HG03439 (cell line): ENCODE results near the gene PRRT1.
"Not testable (repeated sequence)": the region's sequence is repeated elsewhere in the genome, so short reads cannot be mapped to it uniquely, and the experiment has no call there.

Experiments
- ATAC-seq: cut with Tn5 transposase; IDR thresholded peaks from one replicate; pipeline ENCODE4 v1.9.1; 2021; ENCODE audit warnings: mild to moderate bottlenecking, moderate library complexity; ENCODE audit not compliant: unreplicated experiment

Gene PRRT1

GRCh38 chr6:32188381-32189068 lies 36.8 kb upstream of the PRRT1 start:
- ATAC-seq: no peak

DNA sequence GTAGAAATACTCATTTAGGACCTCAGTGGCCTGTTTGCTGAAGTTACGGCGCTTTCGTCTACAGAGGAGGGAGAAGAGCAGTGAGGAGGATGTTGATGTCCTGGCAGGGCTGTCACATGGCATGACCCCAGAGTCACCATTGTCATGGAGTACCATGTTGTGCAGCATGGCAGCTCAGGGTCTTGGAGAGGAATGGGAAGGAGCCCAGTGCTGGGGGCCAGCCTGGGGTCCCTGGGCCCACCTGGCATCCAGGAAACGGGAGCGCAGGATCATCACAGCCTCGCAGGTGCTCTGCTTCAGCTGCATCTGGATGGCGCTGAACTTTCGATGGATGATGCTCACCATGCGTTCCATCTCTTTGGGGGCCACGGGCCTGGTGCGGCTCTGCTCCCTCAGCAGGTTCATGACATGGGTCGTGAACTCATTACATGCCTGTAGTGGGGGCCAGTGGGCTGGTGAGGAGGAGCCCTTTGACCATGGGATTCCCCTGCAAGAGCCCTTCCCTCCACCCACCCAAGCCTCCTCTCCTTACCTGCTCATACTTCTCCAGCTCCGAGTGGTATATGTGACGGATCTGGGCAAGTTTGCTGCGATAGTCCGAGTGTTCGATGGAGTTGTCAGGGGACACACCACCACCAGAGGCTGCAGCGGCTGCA lies 36.1 kb upstream of the PRRT1 start:
- not testable (repeated sequence) for ATAC-seq

DNA sequence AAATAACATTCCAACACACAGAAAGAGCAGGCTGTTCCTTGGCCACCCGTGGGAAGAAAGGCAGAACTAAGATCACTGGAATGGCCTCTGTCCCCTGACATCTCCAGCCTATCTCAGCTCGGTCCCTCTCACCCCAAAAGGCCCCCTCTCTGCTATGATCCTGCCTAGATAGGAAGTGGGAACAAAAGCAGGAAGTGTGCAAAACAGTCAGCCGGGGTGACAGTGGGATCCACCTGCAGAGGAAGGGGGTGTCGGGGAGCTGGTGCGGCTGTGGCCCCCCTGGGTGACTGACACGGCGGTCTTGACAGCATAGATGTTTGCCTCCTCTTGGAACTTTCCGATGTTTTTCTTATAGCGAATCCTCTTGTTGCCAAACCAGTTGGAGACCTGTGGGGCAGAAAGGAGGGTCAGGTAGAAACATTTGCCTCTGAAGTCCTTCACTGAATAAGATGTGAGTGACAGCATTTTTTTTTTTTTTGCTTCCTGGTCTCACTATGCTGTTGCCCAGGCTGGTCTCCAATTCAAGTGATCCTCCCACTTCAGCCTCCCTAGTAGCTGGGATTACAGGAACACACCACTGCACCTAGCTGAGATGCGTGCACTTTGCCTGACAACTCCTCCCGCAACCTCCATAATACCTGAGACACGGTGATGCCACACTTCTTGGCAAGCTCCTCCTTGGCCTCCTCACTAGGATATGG lies 35.4 kb upstream of the PRRT1 start:
- ATAC-seq: no peak

GRCh38 chr6:32186151-32186840 lies 34.6 kb upstream of the PRRT1 start:
- ATAC-seq: not testable (repeated sequence)

GRCh38 chr6:32185681-32186131 lies 34.0 kb upstream of the PRRT1 start:
- ATAC-seq: not testable (repeated sequence)

DNA sequence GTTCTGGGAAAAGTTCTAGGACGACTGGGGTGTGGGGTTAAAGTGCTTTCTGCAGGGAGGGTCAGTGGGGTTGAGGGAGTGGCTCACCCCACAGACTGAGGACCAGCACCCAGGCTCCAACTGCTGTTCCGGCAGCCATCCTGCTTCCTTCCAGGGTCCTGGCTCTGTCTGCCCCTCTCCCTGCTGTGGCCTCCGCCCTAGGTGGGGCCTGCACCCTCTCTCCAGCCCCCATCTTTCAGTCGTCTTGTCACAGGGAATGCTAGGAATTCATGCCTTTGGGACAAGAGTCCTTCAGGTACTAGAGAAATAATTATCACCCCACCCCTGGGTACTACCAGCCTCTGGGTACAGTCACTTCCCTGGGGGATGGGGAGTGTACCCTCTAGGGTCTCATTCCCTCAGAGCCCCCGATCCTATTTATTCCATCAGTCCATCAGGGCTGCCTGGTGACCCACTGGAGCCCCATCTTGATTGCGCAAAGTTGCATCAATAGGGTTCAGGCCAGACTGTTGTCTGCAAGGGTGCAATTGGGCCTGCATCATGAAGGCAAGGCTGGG lies 32.4 kb upstream of the PRRT1 start, which contains the start of gene AGER:
Gene AGER, minus strand, starts transcription at position 170 of the 557 bp plus-strand sequence. Its CDS starts 31 bp downstream, at position 139.
- no peak for ATAC-seq

DNA sequence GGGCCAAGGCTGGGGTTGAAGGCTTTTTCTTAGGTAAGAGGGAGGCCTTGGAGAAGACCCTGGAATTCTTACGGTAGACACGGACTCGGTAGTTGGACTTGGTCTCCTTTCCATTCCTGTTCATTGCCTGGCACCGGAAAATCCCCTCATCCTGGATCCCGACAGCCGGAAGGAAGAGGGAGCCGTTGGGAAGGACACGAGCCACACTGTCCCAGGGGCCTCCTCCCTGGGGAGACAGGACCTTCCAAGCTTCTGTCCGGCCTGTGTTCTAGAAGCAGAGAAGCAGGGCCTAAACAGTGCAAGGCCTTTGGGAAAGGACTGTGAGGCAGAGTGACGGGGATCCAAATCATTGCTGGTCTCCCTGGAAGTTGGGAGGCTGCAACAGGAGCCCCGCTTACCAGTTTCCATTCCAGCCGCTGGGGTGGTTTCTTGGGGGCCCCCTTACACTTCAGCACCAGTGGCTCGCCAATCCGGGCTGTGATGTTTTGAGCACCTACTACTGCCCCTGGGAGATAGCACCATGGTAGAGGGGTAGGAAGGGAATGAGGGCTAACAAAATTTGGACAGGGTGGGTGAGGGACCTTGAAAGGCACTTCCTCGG lies 31.8 kb upstream of the PRRT1 start:
- ATAC-seq: no peak

DNA sequence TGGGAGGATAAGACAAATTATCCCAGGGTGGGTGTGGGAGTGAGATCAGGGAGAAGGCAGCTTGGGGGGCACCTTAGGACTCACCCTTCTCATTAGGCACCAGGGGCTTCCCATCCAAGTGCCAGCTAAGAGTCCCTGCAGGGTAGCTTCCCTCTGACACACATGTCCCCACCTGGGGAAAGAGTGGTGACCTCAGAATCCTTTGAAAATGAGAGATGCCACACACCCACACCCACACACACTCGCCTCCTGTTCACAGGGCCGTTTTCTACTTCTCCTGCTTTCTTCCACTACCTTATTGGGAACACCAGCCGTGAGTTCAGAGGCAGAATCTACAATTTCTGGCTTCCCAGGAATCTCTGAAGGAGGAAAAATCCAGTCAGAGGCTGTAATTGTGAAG lies 31.3 kb upstream of the PRRT1 start:
- ATAC-seq: no peak

- ATAC-seq: no peak
Measured at GRCh38 chr6:32182555-32182981, 30.8 kb upstream of the PRRT1 start.

DNA sequence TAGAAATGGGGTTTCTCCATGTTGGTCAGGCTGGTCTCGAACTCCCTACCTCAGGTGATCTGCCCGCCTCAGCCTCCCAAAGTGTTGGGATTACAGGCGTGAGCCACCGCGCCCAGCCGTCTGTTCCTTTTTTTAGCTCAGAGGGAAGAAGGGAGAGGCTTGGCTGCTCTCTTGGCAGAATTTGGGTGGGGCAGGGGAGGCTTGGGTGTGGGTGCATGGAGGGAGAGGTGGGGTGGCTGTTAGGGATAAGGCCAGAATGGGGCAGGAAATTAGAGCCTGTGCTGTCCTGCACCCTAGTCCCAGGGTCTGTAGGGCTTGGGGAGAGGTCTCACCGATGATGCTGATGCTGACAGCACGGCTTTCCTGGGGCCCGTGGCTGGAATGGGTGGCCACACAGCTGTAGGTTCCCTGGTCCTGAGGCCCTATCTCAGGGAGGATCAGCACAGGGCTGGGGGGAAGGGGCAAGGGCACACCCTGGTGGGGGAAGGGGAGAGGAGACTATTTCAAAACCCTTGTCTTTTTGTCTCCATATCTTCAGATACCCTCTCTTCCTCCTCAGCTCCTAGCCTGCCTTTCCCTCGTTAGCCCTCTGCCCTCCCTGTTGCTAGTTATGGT lies 30.3 kb upstream of the PRRT1 start:
- ATAC-seq: no peak

DNA sequence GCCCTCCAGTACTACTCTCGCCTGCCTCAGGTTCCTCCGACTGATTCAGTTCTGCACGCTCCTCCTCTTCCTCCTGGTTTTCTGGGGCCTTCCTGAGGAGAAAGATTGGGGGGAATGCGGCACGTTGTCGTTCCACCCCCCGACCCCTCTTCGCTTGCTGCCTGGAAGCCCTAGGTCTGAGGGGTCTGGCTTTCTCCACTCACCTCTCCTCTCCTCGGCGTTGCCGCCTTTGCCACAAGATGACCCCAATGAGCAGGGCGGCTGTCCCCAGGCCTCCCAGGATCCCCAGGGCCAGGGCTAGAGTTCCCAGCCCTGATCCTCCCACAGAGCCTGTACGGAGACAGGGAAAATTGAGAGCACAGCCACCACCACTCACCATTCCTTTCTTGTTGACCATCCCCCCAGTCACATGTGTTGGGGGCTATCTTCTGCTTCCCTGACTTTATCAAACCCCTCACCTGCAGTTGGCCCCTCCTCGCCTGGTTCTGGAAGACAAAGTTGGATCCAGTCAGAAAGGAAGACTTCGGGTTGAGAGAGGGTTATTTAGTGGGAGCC lies 29.5 kb upstream of the PRRT1 start:
- ATAC-seq: no peak

DNA sequence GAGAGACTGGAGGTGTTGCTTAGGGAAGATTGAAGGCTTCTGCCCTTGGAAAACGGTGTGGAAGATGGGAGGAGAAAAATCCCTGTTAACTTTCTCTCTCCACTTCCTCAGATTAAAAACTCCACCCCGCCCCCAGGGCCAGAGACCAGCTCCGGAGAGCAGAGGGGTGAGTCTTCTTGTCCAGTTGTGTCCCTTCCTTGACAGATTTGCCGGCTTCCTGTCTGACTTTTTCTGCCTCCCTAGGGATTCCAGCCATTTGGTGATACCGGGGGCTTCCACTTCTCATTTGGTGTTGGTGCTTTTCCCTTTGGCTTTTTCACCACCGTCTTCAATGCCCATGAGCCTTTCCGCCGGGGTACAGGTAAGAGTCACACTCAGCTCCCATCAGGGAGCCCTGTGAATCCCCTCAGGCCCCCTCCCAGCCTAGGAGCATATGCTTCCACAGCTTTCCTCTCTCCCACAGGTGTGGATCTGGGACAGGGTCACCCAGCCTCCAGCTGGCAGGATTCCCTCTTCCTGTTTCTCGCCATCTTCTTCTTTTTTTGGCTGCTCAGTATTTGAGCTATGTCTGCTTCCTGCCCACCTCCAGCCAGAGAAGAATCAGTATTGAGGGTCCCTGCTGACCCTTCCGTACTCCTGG lies 28.1 kb upstream of the PRRT1 start:
- no peak for ATAC-seq

GRCh38 chr6:32178547-32179440 lies 27.1 kb upstream of the PRRT1 start:
- no peak for ATAC-seq

GRCh38 chr6:32177788-32178546 lies 26.2 kb upstream of the PRRT1 start, which contains the start of gene RNF5:
RNF5 (plus strand) TSS chr6:32178405; CDS start chr6:32178512, 107 bp downstream.
- ATAC-seq: peak; percentile 81

DNA sequence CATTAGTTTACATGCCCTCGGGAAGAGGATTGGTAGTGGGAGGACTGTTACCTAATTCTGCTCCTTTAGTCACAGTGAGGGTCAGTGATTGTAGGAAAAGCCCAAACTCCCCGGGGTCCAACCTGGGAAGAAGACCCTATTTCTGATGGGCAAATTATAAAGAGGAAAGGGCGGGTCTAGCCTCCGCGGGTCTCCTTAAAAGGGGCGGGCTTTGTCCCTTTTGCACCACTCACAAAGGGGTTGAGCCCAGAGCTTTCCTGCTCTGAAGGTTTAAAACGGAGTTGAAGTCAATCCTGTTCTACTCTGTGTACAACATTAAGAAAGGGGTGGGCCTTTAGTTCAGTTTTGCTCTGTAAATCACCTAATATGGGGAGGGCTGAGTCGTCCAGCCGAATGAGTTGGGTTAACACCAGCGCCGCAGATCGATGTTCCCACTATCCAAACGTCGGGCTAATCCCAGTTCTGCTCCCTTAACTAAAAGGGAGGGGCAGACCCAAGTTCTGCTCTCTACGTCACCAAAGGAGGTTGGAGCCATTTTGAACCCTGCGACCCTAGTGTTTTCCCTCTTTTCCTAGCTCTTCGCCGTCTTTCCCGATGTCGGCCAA lies 25.5 kb upstream of the PRRT1 start:
- peak; percentile 4 for ATAC-seq

DNA sequence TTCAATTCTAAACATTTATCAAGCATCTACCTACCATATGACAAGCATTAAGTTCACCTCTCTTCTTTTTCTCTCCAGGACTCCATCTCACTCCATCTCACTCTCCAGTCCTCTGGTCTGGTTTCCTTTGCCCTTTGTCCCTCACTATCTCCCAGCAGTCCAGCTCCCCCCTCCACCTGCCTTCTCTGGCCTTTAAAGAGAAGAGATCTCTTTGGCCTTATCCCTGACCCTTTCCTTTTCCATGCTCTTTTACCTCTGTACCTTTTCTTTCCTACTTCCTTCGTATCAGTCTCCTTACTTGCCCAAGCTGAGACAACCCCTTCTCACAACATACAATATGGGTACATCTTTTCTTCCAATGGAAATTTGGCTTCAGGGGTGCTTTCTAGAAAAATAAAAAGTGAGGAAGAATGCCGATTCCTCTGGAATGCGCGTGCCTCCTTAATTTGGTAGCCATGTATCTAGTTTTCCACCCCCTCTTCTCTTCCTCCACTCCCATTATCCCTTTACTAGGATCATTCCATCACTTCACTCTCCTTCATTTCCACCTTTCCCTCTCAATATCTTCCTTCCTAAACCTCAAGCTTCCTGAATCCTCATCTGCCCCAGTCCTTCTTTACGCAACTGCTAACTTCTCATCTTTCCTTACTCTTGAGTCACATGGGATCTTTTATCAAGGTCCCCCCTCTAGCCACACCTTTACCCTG lies 24.9 kb upstream of the PRRT1 start:
- ATAC-seq: no peak
